Activated T-cell treated with anti-CD3 and anti-CD28 coated beads for 1 hour (primary cell): ENCODE data around the gene CREG1.
"Not testable (repeated sequence)": the region's sequence is repeated elsewhere in the genome, so short reads cannot be mapped to it uniquely, and the experiment has no call there.

ENCODE experiments used
- DNase-seq: peaks from one replicate; pipeline ENCODE4 v3.0.0-alpha.2; 2020; ENCODE audit warnings: low read depth

The CREG1 gene

DNA sequence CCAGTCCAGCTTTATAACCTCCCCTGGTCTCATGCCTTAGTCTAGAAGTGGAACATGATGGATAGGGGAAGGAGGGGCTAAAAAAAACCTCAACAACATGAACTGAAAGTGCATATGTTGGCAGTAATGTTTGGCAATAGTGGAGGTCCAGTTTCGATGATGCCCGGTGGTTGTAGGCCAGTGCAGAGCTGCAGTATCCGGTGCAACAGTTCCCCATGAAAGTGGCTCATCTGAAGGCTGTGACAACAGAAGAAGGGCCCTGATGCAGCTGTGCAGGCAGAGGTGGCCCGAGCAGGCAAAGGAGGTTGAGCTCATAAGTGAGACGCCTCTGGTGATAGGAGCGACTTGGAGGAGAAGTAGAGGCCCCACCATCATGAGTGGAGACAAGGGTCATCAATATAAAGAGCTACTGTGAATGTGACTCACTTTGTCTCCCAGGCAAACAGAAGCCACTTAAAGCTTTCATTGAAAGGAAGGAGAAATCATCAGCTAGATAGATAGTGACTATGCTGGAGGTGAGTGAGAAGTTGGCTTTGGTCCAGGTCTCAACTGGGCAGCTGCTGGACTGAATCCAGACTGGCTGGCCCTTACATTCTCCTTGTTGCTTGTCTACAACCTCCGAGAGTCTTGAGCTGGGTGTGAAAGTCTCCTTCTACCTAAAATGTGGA, 10.2 kb upstream of the CREG1 start:
- DNase-seq, result no peak

- no peak for DNase-seq
Observed at GRCh38 chr1:167562702-167563101, 9.1 kb upstream of the CREG1 start.

DNA sequence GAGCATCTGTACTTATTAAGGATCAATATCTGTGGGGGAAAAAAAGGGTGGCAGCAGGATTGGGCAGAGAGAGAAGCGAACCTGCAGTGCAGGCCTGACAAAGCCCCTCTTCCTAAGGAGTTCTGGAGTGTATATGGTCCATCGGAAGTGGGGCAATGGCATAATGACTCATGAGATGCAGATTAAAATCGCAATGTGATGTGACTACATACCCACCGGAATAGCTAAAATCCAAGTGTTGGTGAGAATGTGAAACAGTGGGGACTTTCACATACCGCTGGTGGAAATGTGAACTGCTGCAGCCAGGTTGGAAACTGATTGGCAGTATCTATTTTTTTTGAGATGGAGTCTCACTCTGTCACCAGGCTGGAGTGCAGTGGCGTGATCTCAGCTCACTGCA, 8.2 kb upstream of the CREG1 start:
- no peak for DNase-seq

GRCh38 chr1:167555971-167556714, 2.6 kb upstream of the CREG1 start:
- peak; percentile 63 for DNase-seq

DNA sequence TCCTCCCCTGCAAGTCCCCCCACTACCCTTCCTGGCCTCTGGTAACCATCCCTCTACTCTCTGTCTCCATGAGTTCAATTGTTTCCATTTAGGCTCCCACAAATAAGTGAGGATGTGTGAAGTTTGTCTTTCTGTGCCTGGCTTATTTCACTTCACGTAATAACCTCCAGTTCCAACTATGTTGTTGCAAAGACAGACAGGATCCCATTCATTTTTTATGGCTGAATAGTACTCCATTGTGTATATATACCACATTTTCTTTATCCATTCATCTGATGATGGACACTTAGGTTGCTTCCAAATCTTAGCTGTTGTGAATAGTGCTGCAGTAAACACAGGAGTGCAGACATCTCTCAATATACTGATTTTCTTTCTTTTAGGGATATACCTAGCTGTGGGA, 1.5 kb upstream of the CREG1 start:
- not testable (repeated sequence) for DNase-seq

DNA sequence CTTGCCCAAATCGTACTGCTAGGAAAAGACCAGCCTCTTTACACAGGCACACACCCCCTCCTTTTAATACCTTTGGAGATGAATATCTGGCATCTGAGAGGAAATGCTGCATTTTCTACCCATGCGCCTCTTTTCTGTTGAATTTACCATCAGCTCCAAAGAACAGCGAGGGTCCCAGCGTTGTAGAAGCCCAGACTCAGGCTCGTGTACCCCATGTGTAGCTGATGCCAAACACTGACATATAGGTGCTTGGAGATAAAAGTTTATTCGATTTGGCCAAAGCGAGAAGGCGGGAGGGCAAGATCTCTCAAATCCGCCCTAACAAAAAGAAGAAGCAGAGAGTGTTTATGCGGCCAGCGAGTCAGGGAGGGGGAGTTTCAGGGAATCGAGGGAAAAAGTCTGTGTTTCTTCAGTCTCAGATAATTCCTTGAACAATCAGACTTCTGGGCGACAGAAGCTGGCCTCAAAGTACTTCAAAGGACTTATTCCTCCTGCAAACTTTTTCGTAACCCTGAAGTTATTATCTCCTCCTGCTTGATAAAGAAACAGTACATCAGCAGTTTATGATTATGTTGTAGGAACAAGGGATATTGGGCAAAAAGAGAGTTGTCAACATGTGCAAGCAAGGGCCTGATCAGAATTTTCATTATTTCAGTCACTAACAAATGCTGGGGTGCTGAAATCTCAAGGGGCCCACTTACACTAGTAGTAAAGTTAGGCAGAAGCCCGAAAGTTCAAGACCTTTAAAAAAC, 642 bp upstream of the CREG1 start:
- no peak for DNase-seq

GRCh38 chr1:167551362-167551761, 2.2 kb downstream of the CREG1 start:
- DNase-seq, result no peak

DNA sequence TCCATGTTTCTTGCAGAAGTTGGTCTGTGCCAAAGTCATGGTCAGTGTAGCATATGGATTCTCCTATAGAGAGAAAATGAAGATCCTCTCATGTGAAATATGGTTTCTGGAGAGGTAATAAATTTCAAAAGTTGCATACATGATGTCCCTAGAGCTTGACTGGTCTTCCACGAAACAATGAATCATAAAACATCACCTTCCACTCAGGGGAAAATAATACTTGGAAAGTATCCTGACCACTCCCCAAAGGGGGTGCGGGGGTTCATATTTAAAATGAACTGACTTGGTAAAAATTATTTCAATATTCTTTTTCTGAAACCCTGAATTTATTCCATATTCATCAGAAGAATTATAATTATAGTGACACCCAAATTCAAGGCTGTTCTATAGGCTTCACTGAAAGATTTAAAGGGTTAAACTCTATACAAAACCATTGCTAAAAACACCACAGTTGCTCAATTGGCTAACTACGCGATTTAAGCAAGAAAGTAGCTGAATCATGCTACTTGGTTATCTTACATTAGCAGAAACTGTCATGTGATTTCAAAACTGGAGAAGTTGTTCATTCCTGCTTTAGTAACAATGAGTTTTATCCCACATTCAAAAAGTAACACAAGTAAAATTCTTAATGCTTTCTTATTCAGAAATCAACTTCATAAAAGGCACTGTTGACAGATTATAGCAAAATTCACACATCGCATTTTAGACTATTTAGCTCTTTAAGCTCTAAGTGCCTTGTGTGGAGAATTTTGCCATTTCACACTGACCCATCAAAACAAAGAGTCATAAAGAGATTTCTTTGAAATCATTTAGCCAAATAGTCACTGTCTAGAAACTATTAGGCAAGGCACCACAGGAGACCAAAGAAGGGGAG, 5.3 kb downstream of the CREG1 start:
- DNase-seq, result no peak

DNA sequence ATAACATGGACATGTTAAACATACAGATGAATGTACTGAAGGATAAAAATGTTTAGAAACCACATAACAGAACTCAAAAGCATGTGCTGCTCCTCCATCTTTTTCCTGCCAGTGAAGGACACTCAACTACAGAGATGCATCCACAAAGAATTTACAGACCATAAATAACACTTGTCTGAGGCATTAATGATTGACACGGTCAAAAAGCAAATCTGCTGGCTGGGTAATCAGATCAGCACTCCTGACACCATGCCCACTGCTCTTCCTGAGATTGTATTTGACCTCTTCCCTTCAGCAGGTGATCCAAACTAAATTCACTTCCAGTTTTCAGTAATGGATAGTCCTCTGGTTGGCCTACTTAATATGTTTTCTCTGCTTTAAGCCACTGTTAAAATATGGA, 6.6 kb downstream of the CREG1 start:
- no peak for DNase-seq

DNA sequence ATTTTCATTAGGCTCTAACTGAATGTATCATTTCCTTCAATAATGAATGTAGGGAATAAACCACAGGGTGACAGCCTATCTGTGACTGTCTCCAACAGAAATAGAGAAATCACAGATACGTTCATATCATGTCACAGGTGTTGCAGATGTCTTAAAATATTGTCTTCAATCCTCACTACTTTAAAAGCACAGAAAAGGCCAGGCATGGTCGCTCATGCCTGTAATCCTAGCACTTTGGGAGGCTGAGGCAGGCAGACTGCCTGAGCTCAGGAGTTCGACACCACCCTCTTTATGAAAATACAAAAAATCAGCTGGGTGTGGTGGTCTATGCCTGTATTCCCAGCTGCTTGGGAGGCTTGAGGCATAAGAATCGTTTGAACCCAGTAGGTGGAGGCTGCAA, 8.2 kb downstream of the CREG1 start:
- no peak for DNase-seq

DNA sequence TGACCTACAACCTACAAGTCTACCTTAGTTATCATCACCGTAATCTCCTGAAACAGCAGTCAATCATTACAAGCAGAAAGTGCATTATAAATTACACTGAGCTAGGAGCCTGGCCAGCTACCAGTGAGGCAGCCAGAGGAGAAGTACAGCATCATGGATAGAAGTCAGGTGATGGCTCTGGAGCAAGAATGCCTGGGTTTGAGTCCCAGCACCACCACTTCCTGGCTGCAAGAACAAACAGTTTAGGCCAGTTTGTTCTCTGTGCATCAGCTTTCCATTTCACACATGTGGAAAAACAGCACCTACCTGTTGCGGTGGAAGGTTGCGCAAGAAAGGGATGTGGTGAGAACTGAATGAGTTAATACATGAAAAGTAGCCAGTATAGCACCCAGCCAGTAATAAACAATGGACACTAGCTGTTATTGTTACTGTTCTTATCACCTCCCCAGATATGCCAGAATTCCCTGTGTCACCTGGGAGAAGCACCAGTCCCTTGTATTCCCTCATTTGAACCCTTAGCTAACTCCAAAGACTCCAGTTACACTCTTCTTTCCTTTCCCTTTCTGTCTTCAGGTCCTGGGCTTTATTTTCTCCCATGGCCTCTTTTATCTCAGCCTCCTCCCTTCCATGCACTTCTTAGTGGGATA, 9.0 kb downstream of the CREG1 start:
- DNase-seq, result no peak

- DNase-seq, result no peak
Observed at GRCh38 chr1:167543199-167543990, 10.2 kb downstream of the CREG1 start.

DNA sequence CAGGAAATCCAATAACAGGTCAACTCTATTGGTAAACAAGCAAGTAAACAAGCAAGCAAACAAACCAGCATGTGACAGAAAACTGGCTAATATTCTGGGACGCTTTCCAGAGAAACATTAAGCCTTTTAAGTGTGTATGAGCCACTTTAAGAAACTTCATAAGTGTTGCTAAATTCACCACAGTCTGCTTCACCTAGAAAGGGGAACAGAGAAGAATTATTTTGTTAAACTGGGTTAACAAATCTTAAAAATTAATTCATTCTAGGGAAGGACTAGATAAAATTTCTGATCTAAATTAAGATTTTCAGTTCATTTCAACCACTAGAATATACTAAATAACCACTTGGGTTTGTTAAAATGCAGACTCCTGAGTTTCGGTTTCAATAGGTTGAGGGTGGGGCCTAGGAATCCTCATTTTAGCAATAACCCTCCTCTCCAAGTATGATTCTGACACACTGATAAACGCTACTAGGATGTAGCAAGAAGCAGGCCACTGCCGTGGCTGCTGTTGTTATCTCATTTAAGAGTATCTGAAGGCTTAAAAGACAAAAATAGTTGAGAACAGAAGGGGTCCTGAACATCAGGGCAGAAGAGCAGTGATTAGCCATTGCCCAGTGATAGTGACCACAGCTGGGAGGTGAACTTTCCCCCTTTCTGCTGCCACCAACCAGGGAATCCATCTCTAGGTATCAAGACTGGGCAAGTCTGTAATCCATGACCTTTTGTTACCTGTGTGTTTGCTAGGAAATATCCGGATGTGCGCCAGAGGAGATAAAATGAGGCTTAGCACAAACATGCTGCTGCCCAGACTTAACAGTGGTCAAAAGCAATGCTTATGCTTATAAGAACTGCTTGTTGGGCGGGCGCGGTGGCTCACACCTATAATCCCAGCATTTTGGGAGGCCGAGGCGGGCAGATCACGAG, 11.2 kb downstream of the CREG1 start:
- no peak for DNase-seq

- DNase-seq, result no peak
Observed at GRCh38 chr1:167541610-167542009, 12.0 kb downstream of the CREG1 start.

DNA sequence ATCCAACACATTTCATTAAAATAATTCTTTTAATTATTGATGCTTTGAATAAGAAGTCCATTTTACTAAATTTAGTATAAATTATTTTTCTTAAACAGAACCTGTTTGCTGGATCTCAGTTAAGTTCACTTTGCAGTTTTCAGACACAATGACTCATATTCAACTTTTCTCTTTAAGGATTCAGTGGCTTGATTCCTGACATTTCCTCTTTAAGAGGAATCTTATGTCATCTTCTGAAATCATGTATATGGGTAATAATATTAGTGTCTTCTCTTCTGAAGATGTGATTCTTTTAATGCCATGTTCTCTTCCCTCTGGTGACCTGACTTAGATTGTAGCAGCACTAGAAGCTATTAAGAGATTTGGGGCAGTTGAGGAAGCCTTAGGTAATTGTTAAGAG, 12.6 kb downstream of the CREG1 start:
- DNase-seq, result no peak

DNA sequence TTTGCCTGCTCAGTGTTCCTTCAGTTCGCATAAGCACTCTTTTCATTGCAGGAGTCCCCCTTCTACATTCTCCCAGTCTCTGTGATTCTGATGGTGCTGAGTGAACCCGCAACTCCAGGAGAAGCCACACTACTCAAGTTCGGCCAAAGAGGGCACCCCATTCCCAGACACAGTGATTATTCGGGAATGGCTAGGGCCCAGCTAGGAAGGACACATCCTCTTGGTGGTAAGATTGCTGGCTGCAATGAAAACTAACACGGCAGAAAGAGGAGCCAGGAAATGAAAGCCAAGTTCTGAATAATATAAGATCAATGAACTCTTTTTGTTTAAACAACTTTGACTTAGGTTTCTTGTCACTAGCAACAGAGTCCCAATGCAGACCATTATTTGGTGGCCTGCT, 14.9 kb downstream of the CREG1 start:
- DNase-seq, result no peak

DNA sequence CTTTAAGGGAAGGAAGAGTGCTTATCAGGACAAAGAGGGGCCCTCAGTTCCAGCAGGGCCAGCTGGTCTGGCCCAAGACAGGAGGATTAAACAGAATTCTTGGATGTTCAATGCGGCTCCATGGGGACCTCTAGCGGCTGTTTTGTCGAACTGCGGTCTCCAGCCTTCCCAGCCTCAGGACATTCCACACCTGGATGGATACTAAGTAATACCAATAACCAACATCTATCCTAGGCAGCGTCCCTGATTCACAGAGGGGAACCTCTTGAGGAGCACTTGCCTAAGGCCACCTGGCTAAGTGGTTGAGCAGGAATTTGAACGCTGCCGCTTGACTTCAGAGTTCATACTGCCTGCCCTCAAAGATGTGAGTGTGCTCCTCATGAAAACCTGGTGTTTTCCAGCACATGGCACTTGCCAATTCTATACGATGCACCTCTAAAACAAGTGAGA, 19.7 kb downstream of the CREG1 start:
- DNase-seq, result peak; percentile 51

- no peak for DNase-seq
Observed at GRCh38 chr1:167532964-167533824, 20.4 kb downstream of the CREG1 start.

DNA sequence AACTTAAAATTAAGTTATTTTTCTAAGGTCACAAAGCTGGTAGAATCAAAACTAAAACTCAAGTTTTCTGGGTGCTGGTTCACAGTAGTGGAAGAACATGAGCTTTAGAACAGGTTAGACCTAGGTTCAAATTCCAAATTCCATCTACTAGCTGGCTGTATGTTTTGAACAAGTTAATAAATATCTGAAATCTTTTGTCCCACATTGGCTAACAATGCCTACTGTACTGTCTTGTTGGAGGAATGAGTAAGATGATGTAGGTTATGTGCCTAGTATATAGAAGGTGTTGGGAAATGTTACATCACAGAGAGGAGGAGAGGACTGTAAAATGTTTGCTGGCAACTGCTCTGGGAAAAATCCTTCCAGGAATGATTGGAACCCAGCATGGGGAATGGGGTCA, 21.2 kb downstream of the CREG1 start:
- no peak for DNase-seq
